Measurements from ENCODE around the gene TUBB6. TPM values are rescaled to one million over a fixed set of nuclear protein-coding genes. Genes with fewer than 3 reads are reported as not detected.
A peak's percentile ranks its signal among the peaks of the same experiment; 100 is the strongest.

TUBB6 gene
- total and polyA plus RNA-seq, 2 of the 8 experiments (the other 6 are each of a cell fraction or from before 2014, with no cell fraction given): 126 to 223 TPM

GRCh38 chr18:12288403-12288755 is 19.7 kb upstream of the TUBB6 start:
- WGBS, 2 experiments (ENCODE audit: extremely low coverage in 1 of 2, insufficient coverage in 1 of 2, insufficient read length in 1 of 2, insufficient replicate concordance in 2 of 2, low coverage in 1 of 2, low lambda C conversion rate in 2 of 2, missing lambda C conversion rate in 1 of 2): 5% methylated on average over 10 of the region's 10 CpGs; no CpG with 5 or more reads in 1 of the 2 experiments
- POLR2A ChIA-PET (ENCODE audit: partially characterized antibody): interaction anchor here (0.9 to 7.1 kb wide), 11 partner anchors 10 to 370 kb away, joined by 3 to 49 read pairs (median 5); partner anchors contain the start of gene TUBB6
- H4K20me1 ChIP-seq (replicated peaks in 1 of 2; ENCODE audit: control insufficient read depth in 1 of 2, insufficient read depth in 2 of 2, low read length in 2 of 2): no peaks in the 10 kb centered on the region
- FAIRE-seq (no peak), DNase-seq (ENCODE audit: low read depth in 1 of 2, low spot score in 2 of 2) (no peak)
- no peak overlapping the region for H2AK5ac ChIP-seq (ENCODE audit: low read depth, low read length)
- CTCF ChIA-PET (ENCODE audit: partially characterized antibody): interaction anchor here (0.7 to 3.8 kb wide), 9 partner anchors 10 to 236 kb away, joined by 3 to 20 read pairs (median 11); no protein-coding TSS in a partner anchor
- peak overlapping the region; percentile 88 to 94 for H3K4me2 ChIP-seq (ENCODE audit: insufficient read depth in 1 of 2, low read depth in 2 of 2, low read length in 2 of 2)
- H4K91ac ChIP-seq (replicated peaks; ENCODE audit: insufficient read length, low read length): no peak overlapping the region
- H2BK20ac ChIP-seq (ENCODE audit: low read length): no peak overlapping the region
- H3K23ac ChIP-seq (ENCODE audit: insufficient read length): no peak overlapping the region
- H3K4me1 ChIP-seq (replicated peaks in 1 of 4; ENCODE audit: control insufficient read depth in 3 of 4, insufficient read depth in 4 of 4, low read length in 3 of 4): peaks cover 0 to 10% (median 6%) of the 10 kb centered on the region in 4 experiments; a peak in 5 of 7 replicates
- no peak overlapping the region for H2BK15ac ChIP-seq (ENCODE audit: low read length)
- no peak overlapping the region for H2AFZ ChIP-seq (ENCODE audit: low read length)
- H3K79me1 ChIP-seq (ENCODE audit: low read depth, low read length): no peaks in the 10 kb centered on the region; the same call in 1 of the 2 replicates
- H2BK120ac ChIP-seq (replicated peaks; ENCODE audit: low read depth, low read length): no peak overlapping the region
- H3K36me3 ChIP-seq (ENCODE audit: control insufficient read depth in 2 of 4, insufficient read depth in 4 of 4, low read length in 3 of 4): no peaks in the 10 kb centered on the region
- no peaks in the 10 kb centered on the region for H3K9me3 ChIP-seq (ENCODE audit: insufficient read depth in 2 of 2, low read depth in 1 of 2, low read length in 1 of 2)
- H2BK12ac ChIP-seq (ENCODE audit: low read depth, low read length): no peak overlapping the region
- H3K23me2 ChIP-seq (ENCODE audit: low read depth, low read length): peaks cover 13% of the 10 kb centered on the region
- H3K27me3 ChIP-seq (replicated peaks in 1 of 4; ENCODE audit: control insufficient read depth in 3 of 4, extremely low read depth in 1 of 4, insufficient read depth in 3 of 4, low read length in 3 of 4): peaks cover 2 to 29% (median 20%) of the 10 kb centered on the region in 4 experiments; a peak in 6 of 7 replicates
- no peak overlapping the region for H3K14ac ChIP-seq (ENCODE audit: insufficient read length)
- H2BK5ac ChIP-seq (ENCODE audit: low read depth, low read length): peak overlapping the region; percentile 19; the same call in 1 of the 2 replicates
- no peak overlapping the region for H3K56ac ChIP-seq (replicated peaks; ENCODE audit: insufficient read length, low read depth, low read length)
- no peak overlapping the region for H4K8ac ChIP-seq (ENCODE audit: extremely low read depth, insufficient read depth, low read length)
- H4K5ac ChIP-seq (ENCODE audit: insufficient read length, low read depth, low read length): no peak overlapping the region
- H3K27ac ChIP-seq (ENCODE audit: low read depth, low read length): no peak overlapping the region
- peak overlapping the region; percentile 31 to 63 (median 54); a peak in 7 of 8 replicates for H3K4me3 ChIP-seq (ENCODE audit: extremely low read depth in 1 of 4, insufficient read depth in 2 of 4, low read depth in 3 of 4, low read length in 4 of 4)
- no peak overlapping the region for H3K9ac ChIP-seq (replicated peaks in 1 of 4; ENCODE audit: extremely low read depth in 1 of 4, low read depth in 3 of 4, low read length in 3 of 4)
- H3K4ac ChIP-seq (replicated peaks; ENCODE audit: insufficient read length, low read depth, low read length): no peak overlapping the region
- H3K79me2 ChIP-seq (ENCODE audit: control insufficient read depth in 1 of 2, insufficient read depth in 2 of 2, low read length in 2 of 2): no peaks in the 10 kb centered on the region
- no peak overlapping the region for H3K18ac ChIP-seq (ENCODE audit: extremely low read depth, low read length)
- no peak for TF ChIP-seq CBX8 (IDR thresholded peaks at IDR 0.05; ENCODE audit: borderline replicate concordance, low read depth, low read length)
- no peak for TF ChIP-seq RNF2 (IDR thresholded peaks at IDR 0.05; ENCODE audit: borderline replicate concordance, low read depth, low read length, missing control alignments, poor library complexity, severe bottlenecking)
- no peak for TF ChIP-seq JUN (IDR thresholded peaks at IDR 0.05; ENCODE audit: low read depth, low read length)
- TF ChIP-seq PHF8 (conservative IDR thresholded peaks at IDR 0.05; ENCODE audit: low read depth, low read length): no peak
- no peak for TF ChIP-seq FOSL1 (IDR thresholded peaks at IDR 0.05; ENCODE audit: insufficient read depth, low read depth, low read length)
- TF ChIP-seq CTCF (IDR thresholded peaks at IDR 0.05; ENCODE audit: control extremely low read depth in 1 of 3, insufficient read depth in 1 of 3, low read depth in 1 of 3, low read length in 3 of 3): no peak
- no peak for TF ChIP-seq CBX5 (IDR thresholded peaks at IDR 0.05; ENCODE audit: low read depth, low read length)
- TF ChIP-seq RFX5 (IDR thresholded peaks at IDR 0.05; ENCODE audit: borderline replicate concordance, low read depth, low read length): no peak
- no peak for TF ChIP-seq CREB1 (IDR thresholded peaks at IDR 0.05)
- no peak for TF ChIP-seq POLR2A (IDR thresholded peaks at IDR 0.05; ENCODE audit: control extremely low read depth in 1 of 2, low read depth in 2 of 2, low read length in 2 of 2)
- no peak for TF ChIP-seq ZNF274 (IDR thresholded peaks at IDR 0.05; ENCODE audit: borderline replicate concordance, extremely low read depth, low read length)
- no peak for TF ChIP-seq SIRT6 (IDR thresholded peaks at IDR 0.05; ENCODE audit: low read length)

Measured in H1 (cell line).